PFSK-1 (cell line): ENCODE data around the gene EPHA4.

Source experiments
- REST ChIP-seq, 2 experiments: IDR thresholded peaks; 2 replicates each; pipeline versions ENCODE4 v1.6.1 to v1.8.0; 2011 to 2012; ENCODE audit warnings: low read depth in 2 of 2, low read length in 2 of 2, control low read depth in 1 of 2, inconsistent platforms in 1 of 2, mild to moderate bottlenecking in 1 of 2, moderate library complexity in 1 of 2; ENCODE audit not compliant: insufficient read depth in 1 of 2
- TAF1 ChIP-seq: IDR thresholded peaks from 2 replicates; pipeline ENCODE4 v1.6.1; 2012; ENCODE audit warnings: low read length, control low read depth, borderline replicate concordance; ENCODE audit not compliant: insufficient read depth

DNA sequence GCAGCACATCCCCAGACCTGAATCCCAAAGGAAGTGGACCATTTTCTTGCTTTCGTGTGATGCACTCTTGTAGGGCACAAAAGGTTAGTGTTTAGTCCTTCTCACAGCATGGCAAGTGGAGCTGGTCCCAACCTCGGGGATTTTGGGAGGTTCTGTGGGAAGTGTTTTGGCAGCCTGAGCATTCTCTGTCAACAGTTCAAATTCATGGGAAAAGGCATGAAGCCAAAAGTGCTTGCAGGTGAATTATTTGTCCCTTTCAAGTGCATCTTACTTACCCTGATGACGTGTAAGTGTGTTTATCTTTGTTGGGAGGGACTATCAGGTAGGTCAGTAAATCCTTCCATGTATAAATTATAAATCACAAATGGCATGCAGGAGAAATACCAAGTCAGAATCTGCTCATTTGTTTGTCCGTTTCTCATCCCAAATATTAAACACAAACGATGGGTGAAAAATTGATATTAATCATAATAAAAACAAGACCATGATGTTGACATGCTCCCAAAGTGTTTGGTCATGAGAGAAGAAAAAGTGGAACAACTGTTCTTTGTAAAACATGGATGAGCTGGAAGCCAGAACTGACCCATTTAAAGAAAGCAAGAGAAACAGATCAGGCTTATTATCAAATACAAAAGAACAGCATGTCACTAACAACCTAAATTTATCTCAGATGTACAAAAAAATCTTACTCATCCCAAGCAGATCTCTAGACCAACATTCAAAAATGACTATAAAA lies 57.6 kb downstream of the EPHA4 start:
- TF ChIP-seq TAF1 (no peak), REST (IDR thresholded peaks at IDR 0.05; ENCODE audit: insufficient read depth in 1 of 2, low read depth in 2 of 2, low read length in 2 of 2) (no peak)
